ENCODE results near the gene TMEM236.

Gene TMEM236

DNA sequence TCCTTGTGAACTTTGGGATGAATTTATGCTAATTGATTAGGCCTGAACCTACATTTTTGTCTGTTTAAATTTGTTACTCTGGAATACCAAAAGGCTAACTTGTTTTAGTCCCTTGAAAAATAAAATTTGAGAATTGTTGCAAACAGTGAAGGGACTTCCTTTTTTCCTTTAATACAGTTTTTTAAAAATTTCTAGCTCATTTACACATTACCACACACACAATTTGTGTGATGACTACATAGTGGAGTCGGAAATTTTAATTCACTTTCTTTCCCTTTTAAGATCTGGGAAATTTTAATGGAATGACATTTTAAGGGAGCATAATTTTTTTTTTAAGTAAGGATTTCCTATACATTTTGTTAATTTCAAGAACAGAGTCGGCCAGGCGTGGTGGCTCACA is 8.6 kb upstream of the TMEM236 start:
- no peak for DNase-seq

DNA sequence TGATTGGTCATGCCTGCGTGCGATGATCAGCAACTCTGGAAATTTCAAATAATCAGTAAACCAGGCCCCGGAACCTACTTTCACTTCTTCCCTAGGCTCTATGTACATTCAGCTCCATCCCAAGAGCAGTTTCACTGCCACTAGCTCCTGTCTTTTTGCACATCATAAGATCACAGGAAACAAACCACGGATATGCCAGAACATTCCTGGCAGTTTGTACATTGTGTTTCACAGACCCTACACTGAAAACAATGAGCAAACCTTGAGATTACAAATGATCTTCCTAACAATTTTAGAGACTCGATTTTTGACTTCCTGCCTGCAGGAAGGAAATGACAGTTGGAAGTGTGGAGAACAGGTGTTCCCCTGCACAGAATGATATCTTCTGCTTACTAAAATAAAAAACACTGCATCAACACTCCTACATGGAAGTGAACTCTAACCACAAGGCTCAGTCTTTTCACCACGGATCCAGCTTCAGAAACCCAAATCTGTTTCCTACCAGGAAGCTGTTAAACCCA is 7.6 kb upstream of the TMEM236 start:
- no peak for DNase-seq

DNA sequence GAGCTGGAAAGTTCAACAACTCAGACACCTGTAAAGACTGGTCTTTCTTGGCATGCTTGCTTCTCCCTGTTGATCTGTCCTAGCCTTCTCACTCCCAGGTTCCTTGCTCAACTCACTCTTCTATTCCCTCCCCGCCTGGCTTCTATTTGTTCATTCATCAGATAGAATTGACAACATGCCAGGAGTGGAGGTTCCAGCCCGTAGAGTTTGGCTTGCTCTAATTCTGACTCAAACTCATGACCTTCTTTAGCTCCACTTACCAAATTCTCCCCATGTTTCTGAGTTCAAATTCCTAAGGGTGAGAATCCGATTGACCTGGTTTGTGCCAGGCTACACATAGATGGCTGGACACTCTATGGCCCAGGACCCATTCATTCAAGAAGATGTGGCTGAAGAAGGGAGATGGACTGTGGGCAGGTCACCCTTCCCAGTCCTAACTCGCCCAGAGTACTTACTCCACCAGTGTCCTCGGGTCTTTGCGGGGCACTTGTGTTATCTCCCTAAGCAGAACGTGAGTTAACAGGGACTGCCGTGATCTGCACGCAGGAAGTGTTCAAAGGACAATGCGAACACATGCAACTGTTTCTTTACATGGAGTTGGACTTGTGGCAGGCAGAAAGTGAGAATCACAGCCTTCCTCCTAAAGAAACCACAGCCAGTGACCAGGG is 4.0 kb upstream of the TMEM236 start:
- no peak for DNase-seq

DNA sequence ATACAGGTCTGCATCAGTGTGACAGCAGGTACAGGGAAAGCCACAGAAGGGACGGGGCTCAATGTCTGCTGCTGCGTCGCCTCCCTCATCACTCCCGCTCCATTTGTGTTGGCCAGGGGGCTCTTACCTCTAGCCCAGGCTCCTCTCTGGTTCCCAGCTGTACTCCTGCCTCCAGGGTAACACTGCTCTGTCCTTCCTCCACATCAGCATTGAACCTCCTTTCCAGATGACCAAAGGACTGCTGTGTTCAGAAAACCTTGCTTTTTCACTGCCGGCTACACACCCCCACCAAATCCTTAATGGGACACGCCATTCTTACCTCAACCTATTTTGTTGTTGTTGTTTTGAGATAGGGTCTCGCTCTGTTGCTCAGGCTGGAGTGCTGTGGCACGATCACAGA is 2.1 kb upstream of the TMEM236 start:
- DNase-seq = no peak

DNA sequence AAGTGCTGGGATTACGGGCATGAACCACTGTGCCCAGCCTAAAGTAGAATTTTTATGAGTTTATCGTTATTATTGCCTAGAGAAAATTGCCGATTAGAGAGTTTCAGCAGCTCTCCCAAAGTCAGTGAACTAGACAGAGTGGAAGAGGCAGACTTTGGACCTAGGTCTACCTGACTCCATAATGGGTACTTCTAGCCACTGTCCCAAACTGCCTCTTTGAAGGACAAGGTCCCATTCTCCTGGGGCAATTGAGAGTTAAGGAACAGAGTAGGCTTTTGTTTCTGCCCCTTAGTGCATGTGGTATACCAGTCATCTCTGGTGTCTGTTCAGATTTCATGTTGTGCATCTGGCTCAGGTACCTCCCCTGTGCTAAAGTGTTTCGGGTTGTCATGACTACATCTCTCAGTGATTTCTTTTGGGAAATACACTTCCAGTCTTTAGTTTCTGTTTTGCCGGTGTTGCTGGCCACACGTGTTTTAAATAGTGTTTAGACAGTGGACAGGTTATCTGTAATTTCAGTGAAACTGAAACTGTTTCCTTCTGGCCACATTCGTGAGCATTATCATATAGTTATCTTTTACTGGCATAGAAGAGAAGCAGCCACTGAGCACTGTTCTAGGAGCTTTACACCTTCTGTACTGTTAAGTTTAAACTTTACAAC is 4.7 kb downstream of the TMEM236 start:
- no peak for DNase-seq

DNA sequence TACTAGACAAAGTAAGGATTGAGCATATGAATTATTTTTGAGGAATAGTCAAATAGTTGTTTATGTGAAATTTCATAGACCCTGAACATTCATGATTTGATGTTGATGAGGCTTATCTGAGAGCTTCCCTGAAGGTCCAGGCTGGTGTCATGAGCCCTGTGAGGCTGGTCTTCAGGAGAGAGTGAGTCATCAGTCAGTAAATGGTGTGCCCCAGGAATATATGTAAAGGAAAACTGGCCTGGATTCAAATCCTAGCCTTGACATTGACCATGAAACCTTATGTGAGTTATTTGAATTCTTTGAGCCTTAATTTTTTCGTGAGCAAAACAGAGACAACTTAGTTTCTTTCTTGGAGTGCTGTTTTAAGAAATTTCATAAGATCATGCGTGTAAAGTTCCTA is 6.2 kb downstream of the TMEM236 start:
- no peak for DNase-seq

DNA sequence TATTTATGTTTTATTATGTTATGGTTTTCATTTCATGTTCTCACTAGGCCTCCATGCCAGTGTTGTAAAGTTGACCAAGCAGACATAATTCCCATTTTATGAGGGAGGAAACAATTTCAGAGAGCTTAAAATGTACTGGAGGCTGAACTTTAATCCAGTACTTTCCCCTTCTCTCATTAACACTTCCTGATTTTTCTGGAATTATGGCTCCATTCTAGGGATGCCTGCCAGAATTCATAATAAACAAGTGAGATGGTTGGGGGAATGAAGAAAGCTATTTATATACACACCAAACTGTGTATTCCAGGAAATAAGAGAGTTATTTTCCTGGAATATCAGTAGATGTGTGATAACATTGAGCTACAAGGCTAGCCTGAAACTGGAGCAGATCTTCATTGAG is 6.9 kb downstream of the TMEM236 start:
- no peak for DNase-seq

DNA sequence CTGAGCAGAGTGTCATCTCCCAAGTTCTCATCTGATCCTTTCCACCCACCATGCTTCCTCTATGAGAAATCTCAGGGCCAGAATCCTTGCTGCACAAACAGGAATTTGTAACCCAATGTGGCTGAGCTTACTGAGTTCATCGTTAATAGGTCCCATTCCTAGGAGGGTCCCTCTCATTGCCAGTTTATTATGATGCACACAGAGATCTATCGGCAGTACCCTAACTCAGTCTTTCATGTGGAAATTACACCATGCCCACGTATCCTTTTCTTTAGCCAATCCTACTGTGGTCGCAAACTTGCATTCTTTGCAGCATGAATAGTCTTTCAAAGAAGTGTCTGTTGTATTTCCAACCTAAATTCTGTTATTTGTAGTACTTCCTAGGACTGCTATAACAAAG is 12.1 kb downstream of the TMEM236 start:
- DNase-seq = no peak

DNA sequence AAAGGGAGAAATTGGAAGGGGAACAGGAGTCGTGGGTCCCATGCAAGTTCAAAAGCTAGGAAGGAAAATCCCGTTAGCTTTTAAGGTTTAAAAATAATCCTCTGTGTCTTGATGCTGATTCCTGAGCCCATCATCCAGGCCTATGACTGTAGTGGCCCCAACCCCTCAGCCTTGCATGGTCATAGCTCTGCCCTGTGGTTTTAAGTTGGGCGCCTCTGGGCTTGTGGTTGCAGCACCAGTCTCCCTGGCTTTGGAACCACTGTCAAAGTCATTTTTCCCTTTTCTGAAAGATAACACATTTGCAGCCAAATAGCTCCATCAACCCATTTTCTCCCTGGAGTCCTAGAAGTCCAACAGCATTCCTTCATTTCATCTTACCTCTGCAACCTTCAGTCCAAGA is 13.6 kb downstream of the TMEM236 start:
- no peak for DNase-seq

DNA sequence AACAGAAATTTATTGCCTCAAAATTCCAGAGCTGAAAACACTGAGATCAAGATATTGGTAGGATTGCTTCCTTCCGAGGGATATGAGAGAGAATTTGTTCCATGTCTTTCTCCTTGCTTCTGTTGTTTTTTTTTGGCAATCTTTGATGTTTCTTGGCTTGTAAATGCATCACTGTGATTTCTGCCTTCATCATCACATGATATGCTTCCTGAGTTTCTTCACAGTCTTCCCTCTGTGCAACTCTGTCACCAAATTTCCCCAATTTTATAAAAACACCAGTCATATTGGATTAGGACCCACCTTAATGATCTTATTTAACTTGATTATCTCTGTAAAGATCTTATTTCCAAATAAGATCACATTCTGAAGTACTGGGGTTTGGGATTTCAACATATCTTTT is 14.7 kb downstream of the TMEM236 start:
- DNase-seq = no peak

DNA sequence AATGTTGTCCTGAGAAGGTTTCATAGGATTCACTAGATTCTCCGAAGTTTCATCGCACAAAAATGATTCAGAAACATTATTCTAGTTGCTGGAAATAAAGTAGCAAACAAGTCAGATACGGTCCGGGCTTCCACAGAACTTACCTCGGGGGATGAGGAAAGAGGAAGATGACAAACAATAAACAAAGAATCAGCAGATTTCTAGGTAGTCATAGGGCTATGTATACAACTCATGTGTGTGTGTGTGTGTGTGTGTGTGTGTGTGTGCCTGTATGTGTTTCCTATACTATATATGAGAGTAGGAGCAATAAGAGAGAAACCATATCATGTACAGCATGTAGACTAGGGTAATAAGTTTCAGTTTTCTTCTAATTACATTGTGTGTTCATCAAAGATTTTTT is 16.5 kb downstream of the TMEM236 start:
- DNase-seq = no peak

DNA sequence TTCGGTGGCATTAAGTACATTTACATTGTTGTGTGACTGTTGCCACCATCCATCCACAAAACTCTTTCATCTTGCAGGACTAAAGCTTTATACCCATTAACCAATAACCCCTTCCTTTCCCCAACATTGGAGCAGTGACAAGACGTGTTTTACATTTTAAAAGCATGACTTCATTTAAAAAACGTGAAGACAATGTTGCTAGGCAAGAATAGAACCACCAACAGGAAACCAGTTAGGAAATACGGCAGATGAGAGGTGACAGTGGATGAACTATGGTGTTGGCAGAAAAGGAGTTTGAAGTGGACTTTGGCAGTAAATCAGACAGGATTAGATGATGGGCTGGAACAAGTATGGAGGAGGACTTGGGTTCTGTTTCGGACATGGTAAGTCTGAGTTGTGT is 17.0 kb downstream of the TMEM236 start:
- DNase-seq = peak; percentile 12 to 64

DNA sequence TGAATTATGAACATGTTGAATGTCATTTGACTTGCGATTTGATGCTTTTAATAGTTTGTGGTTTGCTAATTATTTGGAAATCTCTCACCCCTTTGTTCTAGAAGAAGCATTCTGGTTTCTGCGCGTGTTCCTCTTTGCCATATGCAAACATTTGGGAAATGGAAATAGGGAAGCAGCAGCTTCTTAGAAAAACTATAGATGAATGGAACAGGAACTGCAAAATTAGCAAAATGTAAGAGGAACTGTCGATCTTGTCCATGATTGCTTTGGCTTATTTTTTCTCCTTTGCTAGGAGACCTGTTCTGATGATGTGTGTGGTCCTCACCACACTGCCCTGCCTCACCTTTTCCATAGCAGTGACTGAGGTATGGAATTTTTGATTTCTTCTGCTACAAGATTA is 19.0 kb downstream of the TMEM236 start:
- DNase-seq = no peak

DNA sequence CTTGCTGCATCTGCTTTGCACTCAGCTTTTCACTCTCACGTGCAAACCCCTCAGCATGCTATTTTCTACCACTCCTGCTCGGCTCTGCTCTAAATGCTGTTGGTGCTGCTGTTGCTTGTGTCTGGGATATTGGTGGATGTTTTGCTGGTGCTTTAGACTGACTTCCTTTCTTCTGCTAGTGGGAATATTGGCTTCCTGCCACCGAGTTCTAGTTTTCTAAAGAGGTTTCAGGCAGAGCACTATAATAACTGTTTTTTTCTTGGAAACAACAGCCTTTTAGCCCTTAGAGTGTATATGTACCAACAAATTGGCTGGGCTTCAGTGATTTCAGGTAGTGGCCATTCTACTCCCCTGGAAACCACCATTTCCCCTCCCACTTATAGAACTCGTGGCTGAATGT is 27.8 kb downstream of the TMEM236 start:
- DNase-seq = no peak

DNA sequence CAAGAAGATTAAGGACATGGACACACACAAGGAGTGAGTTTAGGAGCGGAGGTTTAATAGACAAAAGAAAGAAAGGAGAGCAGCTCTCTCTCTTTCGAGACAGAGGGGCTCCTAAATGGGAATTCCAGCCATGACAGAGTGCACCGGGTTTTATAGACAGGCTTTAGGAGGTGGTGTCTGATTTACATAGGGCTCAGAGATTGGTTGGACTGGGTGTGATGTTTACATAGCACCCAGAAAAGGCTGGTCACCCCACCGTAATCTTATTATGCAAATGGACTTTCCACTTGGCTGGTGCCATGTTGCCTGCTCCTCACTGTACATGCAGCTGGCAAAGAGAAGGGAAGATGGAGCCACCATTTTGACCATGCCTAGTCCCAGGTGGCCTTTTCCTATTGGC is 28.7 kb downstream of the TMEM236 start:
- DNase-seq = no peak

DNA sequence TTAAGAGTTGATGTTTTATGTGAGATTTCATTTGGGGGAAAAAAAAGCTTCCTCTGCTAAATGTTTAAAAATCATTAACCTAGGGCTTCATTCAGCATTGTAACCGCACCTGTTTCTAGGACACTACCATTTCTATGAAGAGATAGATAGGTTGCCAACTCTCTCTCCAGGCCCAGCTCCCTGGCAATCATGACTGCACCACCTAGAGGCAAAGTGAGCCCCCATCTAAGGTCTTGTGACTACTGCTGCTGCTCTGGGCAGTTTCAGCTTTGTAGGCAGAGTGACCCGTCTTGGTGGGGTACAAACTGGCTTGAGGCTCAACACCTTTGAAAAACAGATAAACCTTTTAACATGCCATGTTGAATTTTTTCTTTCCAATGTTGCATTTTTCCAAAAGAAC is 29.9 kb downstream of the TMEM236 start:
- peak in 1 of 2 experiments; percentile 4 for DNase-seq

DNA sequence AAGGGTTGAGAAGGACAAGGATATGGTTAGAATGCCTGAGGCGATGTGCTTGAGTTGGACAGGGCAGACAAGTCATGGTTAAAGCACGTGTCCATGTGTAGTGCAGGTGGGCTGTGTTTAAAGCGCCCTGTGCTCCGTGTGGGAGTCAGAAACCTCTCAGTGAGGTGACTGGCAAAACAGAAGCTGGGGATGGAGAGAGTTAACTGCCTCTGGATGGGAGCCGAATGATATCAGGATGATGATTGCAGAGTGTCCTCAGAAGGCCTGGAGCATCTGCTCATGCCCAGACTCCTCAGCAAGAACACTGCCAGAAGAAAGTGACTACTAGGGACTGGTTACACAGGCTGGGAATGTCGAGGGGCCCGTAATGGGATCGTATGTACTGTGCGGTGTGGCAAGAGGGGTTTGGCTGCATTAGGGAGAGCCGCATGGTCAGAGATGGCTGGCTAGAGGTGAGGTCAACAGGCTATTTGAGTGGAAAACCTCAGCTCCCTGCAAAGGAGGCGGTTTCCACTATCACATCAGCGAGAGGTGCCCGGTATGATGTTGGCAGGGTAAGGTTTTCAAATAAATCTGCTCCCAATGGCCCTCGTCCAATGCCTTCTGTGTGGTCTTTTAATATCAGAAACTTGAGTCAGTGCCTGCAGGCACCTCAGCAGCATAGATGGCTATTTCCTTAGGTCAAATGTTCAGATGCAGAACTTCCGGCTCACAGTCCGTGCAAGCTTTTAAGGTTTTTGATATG is 31.1 kb downstream of the TMEM236 start:
- no peak for DNase-seq

DNA sequence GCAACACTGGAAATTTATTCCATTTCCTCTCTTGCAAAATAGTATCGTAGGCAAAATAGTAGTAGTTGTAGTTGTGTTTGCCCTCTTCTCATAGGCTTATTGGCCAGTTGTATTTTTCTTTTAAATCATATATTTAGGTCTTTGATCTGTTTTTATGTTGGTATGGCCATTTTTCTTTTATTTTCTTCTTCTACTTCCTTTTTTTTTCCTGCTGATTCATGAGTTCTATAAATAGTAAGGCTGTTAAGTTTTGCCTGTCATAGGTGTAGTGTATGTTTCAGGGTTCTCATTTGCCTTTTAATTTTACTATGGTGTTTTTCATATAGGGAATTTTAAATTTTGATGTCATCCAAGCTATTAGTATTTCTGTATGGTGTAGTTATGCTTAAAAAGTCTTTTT is 31.8 kb downstream of the TMEM236 start:
- DNase-seq = no peak

DNA sequence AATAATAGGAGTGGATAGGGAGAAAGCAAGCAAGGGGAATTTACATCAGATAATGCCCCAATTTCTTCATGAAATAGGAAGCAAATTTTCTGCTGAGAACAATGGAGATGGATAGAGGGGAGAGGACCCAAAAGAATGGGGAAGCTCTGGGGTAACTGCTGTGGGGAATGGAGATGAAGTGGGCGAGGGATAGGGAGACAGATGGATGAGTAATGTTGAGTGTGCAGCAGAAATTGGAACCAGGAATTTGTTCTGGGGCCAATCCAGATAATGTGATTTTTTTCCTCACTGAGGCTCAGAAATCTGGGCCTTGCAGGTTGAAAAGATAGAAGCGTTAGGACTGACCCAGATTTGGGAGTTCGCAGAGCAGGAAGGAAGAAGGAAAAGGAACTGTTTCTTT is 32.7 kb downstream of the TMEM236 start:
- no peak for DNase-seq

DNA sequence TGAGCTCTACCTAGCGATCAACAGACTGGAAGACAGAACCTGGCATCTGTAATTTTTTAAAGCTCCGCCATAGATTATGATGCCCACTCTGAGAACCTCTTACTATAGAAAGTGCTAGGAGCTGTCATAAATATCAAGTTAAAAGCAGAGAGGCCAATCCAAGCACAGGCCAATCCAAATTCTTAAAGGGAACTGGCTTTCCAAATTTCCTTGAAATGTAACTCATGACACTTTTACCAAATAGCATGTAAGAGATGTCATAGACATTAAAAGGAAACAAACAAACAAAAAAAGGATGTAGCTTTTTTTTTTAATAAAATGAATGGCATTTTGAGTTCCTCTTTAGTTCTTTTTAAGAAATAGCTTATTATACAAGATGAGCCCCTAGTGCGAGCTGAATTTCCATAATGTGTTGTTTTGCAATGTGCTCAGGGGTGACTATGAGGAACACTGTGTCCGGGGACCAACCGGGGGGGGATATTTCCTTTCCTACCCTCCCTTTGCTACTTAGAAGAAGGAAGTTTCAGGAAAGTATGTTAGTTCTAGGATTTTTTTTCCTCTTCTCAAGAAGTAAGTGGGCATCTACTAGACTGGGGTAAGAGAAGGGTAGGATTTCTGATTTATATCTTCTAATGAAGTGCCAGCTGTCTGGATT is 33.4 kb downstream of the TMEM236 start:
- no peak for DNase-seq

DNA sequence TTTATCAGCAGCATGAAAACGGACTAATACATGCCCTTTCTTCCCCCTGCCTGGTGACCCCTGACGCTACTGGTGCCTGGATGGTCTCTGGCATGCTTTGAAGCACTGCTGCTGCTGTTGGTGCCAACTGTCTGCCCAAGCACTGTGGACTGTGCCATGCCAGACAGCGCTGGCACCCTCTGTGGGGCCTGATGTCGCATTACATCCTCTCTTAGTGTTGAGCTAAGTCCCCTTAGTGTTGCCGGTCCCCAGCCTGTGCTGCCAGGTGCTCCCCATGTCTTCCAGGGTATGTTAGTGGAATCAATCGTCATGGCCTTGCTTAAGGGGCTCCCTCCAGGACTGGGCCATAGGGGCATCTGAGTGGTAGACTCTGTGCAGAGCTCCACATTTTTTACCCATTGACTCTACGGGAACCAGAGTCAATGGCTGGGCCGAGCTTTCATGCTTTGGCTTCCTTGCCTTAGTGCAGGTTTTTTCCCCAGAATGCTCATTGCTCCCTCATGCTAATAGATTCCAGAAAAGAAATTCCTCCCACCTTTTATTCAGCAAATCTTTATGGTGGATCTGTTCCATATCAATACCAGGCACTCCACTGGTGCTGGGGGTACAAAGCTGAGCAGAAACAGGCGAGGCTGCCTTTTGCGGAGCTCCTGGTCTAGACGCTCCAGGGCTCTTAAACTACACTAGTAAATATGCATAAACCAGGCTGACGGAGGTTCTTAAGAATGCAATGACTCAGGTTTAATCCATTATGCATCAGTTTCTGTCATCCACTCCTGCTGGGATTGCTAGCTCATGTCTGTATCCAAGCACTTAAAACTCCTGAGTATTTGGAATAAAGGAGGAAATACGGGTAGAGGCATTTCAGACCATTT is 35.3 kb downstream of the TMEM236 start:
- no peak for DNase-seq

DNA sequence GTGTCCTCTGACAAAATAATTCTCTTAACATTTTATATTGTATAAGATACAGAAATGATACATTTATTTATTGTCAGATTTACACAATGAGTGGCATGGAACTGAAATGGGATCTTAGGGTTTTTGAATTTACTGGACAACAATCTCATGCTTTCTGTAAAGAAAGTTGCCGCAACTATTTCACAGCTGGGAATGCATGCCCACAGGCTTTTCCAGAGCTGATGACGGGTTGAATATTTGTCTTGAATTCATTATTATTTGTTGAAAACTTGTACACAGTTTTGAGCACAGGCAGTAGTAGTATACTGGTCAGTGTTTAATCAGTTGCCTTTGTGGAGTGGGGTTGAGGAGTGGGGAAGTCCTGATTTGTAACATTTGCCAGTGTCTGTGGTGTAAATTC is 36.6 kb downstream of the TMEM236 start:
- DNase-seq = no peak

DNA sequence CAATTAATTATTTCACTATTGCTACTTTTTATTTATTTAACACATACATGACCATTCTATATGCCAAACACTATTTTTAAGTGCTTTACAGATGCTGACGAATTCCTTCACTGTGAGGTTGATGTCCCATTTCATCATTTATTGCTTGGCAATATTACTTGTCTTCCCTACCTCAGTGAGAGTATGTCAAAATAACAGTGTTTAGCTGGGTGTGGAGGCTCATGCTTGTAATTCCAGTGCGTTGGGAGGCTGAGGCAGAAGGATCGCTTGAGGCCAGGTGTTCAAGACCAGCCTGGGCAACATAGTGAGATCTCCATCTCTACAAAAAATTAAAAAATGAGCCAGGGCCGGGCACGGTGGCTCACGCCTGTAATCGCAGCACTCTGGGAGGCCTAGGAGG is 37.4 kb downstream of the TMEM236 start:
- DNase-seq = no peak

All from SW 1271 (cell line).